Hematopoietic multipotent progenitor cell treated with erythropoietin and hydrocortisone succinate and interleukin-3 and kit ligand, for 8 days (in vitro differentiated cells): ENCODE data around the gene PSKH1.
"Not testable (repeated sequence)": the region's sequence is repeated elsewhere in the genome, so short reads cannot be mapped to it uniquely, and the experiment has no call there.

Experiments
- DNase-seq: peaks from one replicate; pipeline ENCODE4 v3.0.0-alpha.2; 2015

PSKH1 gene

DNA sequence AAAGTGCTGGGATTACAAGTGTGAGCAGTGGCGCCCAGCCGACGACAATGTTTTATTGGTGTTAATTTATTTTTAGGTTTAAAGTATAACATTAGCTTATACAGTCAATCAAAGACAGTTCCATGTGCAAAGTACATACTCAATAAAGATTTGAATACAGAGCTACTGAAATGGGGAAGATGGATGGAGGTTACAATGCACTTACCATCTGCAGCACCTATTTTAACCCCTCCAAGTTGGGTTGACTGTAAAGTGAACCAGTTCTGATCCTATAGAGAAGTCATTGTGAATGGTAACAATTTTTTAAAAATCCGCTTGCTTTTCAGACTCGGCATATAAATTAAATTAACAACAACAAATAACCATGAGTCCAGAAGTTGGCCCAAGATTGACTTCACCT lies 679 bp upstream of the PSKH1 start:
- DNase-seq = no peak

- DNase-seq = peak; percentile 34
Observed at GRCh38 chr16:67893743-67894399, 817 bp downstream of the PSKH1 start.

GRCh38 chr16:67897231-67897630 lies 4.2 kb downstream of the PSKH1 start:
- DNase-seq = no peak

DNA sequence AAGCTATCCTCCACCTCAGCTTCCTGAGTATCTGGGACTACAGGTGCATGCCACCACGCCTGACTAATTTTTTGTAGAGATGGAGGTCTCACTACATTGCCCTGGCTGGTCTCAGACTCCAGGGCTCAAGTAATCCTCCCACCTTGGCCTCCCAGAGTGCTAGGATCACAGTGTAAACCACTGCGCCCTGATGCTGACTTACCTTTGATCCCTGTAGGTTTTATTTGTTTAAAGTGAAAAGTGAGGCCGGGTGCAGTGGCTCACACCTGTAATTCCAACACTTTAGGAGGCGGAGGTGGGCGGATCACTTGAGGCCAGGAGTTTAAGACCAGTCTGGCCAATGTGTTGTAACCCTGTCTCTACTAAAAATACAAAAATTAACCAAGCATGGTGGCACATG lies 8.7 kb downstream of the PSKH1 start:
- no peak for DNase-seq

DNA sequence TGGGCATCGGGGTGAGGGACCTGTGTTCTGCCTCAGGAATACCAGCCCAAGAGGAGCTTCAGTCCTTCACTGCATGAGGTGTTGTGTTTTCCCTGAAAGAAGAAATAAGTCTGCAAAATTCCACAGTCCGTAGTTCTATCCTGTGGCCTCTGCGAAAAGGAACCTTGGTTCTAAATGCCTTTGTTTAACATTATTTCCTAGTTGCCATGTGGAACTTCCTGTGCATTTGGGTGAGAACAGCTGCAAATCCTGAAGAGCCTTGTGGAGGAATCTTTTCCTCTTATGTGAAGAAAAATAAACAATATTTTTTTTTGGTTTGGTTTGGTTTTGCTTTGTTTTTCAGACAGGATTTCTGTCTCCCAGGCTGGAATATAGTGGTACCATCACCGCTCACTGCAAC lies 9.8 kb downstream of the PSKH1 start:
- no peak for DNase-seq

GRCh38 chr16:67907397-67908180 lies 14.5 kb downstream of the PSKH1 start:
- DNase-seq = no peak

- no peak for DNase-seq
Observed at GRCh38 chr16:67909056-67909742, 16.1 kb downstream of the PSKH1 start.

DNA sequence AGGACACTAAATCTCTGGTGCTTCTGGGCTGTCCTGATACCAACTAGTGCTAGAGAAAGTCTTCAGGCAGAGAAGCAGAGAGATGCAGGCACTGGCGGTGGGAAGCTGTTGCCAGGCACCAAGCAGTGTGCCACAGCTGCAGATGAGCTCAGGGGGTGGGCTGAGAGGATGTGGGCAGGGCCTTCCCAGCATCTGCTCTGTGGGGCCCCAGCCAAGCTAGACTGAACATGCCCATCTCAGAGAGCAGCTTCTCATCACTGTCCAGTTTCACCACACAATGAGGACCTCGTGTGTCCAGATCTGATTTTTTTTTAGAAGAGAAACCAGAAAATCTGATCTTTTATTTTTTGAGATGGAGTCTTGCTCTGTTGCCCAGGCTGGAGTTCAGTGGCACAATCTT lies 17.1 kb downstream of the PSKH1 start:
- no peak for DNase-seq

DNA sequence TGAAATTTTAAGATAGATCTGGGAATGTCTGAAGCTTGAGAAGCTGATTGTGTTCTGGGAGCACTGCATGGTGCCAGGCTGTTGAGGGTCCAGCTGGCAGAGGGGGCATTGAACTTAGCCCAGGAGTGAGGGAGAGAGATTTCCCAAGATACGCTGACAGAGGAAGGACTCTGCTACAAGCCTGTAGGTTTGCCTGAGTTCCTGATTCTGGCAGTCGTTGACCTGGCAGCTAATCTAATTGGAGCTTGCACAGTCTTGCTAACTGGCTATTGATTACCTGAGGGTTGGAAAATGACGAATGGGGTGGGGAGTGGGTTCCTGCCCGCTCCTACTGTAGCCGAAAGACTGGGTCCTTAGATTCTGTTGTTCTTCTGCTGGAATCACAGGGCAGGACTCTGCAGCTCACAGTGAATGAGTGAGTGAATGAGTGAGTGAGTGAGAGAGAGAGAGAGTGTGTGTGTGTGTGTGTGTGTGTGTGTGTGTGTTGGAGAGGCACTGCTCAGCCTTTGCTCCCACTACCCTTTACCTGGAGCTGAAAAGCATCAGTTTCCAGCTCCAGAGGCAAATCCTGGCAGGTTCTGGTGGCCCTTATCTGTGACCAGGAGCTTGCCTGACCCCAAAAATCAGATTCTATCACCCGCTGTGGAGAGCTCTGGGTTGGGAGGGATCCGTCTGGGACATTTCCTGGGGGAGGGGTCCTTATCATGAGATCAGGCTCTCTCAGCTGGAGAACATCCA lies 21.9 kb downstream of the PSKH1 start:
- no peak for DNase-seq

- DNase-seq = not testable (repeated sequence)
Observed at GRCh38 chr16:67915496-67915769, 22.4 kb downstream of the PSKH1 start.

- no peak for DNase-seq
Observed at GRCh38 chr16:67915831-67916723, 23.0 kb downstream of the PSKH1 start.

- no peak for DNase-seq
Observed at GRCh38 chr16:67917140-67917851, 24.2 kb downstream of the PSKH1 start.

DNA sequence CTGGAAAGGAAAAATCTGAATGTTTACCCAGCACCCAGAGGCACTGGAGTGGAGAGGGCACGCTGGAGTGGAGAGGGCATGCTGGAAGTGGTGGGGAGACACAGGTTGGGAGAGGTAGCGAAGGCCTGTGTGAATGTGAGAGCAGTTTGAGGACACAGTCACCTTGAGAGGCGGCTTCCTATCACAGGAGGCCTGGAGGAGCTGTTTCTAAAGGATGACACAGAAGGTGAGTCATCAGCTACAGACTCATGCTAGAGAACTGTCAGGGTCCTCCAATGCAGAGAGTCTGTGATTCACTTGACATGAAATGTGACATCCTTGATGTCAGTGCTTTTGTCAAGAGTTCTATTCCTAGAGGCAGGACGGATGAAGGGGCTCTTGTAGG lies 24.8 kb downstream of the PSKH1 start:
- DNase-seq = no peak

DNA sequence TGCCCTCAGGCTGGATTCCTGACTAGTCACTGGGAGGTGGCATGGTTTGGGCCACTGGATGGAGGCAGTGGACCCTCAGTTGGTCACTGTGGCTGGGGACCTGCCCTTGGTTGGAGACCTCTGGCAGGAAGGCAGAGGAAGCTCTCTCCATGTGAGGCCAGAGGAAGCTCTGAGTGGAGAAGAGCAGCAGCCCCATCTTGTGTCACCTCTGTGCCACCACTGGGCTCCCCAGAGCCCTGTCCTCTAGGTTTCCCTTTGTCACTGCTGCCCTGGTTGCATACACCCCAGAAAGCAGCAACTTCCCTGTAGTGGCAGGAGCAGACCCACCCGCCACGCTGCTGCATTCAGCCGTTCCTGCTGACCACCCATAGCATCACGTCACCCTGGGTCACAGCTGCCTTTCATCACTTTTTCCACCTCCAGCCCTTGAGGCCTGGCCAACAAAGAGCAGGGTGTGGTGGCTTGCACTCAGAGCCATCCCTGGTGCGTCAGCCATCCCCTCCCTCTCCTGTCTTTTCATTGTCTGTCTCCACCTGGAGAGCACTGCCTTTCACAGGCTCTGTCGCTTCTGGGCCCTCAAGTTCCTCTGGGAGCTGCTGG lies 26.7 kb downstream of the PSKH1 start:
- DNase-seq = no peak

DNA sequence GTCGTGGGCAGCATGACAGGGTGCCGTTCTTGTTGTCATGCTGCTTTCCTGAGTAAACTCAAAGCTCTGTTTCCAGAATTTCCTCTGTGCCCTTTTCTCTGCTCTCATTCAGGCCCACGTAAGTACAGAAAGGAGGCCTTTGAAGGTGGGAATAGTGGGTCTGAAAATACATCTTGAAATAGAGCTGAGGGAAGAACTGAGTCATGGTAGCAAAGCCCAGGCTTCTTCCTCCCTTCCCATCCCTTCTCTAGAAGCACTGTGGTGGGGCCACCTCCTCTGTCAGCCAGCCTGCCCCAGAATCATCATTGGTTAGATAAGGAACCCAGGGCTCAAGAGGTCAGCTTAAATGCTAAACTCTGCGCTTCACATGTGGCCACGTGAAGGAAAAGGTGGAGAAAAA lies 29.2 kb downstream of the PSKH1 start:
- no peak for DNase-seq

GRCh38 chr16:67922740-67923139 lies 29.7 kb downstream of the PSKH1 start:
- DNase-seq = no peak

GRCh38 chr16:67923414-67924116 lies 30.5 kb downstream of the PSKH1 start:
- DNase-seq = no peak

DNA sequence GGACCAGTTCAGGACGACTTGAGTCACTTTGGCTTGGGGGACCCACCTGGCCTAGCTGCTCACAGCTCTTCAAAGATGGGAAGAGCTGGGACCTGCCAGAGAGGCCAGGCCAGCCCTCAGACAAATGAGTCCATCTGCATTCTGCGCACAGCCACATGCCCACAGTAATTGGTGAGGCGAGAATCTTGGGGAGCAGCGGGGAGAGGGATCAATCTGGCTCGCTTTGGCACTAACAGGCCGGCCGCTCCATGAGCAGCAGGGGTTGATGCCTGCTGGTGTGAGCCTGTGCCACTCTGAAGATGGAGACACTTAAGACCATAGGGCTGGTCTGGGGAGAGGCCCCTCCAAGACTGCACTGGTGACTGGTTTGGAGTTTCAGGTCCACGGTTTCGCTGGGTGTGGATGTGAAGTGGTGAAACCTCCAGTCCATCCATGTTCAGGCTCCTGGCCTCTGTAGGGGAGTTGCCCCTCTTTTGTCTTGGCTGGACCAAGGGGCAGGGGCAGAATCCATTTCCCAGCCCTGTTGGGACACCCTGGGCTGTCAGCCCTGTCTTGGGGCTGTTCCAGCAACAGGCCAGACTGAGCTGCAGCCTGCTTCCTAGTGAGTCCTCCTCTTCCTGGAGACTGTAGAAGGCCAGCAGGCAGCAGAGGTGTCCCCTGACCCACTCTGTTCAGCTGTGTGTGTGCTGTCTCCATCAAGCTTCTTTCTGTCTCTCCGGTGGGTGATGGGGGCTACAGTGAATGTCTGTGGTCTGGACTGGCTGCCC lies 31.3 kb downstream of the PSKH1 start:
- DNase-seq = no peak

- no peak for DNase-seq
Observed at GRCh38 chr16:67926181-67926750, 33.2 kb downstream of the PSKH1 start.
